HG02588 (cell line): ENCODE data around the gene RNU6-9.

Experiments
- ATAC-seq: cut with Tn5 transposase; IDR thresholded peaks from one replicate; pipeline ENCODE4 v1.9.1; 2021; ENCODE audit warnings: mild to moderate bottlenecking, moderate library complexity; ENCODE audit not compliant: unreplicated experiment

RNU6-9 gene

GRCh38 chr19:931860-932647, 38.8 kb downstream of the RNU6-9 start:
- ATAC-seq, result no peak

- ATAC-seq, result no peak
These were observed 39.6 kb downstream of the RNU6-9 start for GRCh38 chr19:932648-933552.

- ATAC-seq, result no peak
These were observed 40.2 kb downstream of the RNU6-9 start for GRCh38 chr19:933553-933882.

GRCh38 chr19:934197-934840, 41.0 kb downstream of the RNU6-9 start:
- ATAC-seq, result no peak

GRCh38 chr19:934865-935479, 41.7 kb downstream of the RNU6-9 start:
- ATAC-seq, result no peak

- ATAC-seq, result no peak
These were observed 42.9 kb downstream of the RNU6-9 start for GRCh38 chr19:936175-936546.

- ATAC-seq, result no peak
These were observed 44.0 kb downstream of the RNU6-9 start for GRCh38 chr19:937259-937694.

- ATAC-seq, result no peak
These were observed 45.1 kb downstream of the RNU6-9 start for GRCh38 chr19:938233-938923.

- no peak for ATAC-seq
These were observed 46.2 kb downstream of the RNU6-9 start for GRCh38 chr19:939439-939838.

- no peak for ATAC-seq
These were observed 46.6 kb downstream of the RNU6-9 start for GRCh38 chr19:939922-940321.

- ATAC-seq, result peak; percentile 32
These were observed 47.5 kb downstream of the RNU6-9 start for GRCh38 chr19:940591-941291.

GRCh38 chr19:941292-942132, 48.2 kb downstream of the RNU6-9 start:
- no peak for ATAC-seq

- ATAC-seq, result no peak
These were observed 48.9 kb downstream of the RNU6-9 start for GRCh38 chr19:942133-942645.
